Cardiac muscle cell (in vitro differentiated cells and primary cell): ENCODE results near the gene MYOM1. TPM values are rescaled to one million over a fixed set of nuclear protein-coding genes. Genes with fewer than 3 reads are reported as not detected.
A peak's percentile ranks its signal among the peaks of the same experiment; 100 is the strongest.

Source experiments
- DNase-seq, 2 donors: peaks; one replicate each; pipeline versions ENCODE4 v3.0.0 to v3.0.0-alpha.2; 2010 to 2017; ENCODE audit warnings: low read depth in 1 of 2, low spot score in 1 of 2
- H3K27ac ChIP-seq: fragments of 200-600 bp; sonication (generic); 2 replicates; pipeline ENCODE4 v1.5.1; 2016
- H3K27me3 ChIP-seq: fragments of 200-600 bp; sonication (generic); 2 replicates; pipeline ENCODE4 v1.6.0; 2016; ENCODE audit warnings: control low read depth
- H3K36me3 ChIP-seq: fragments of 200-600 bp; sonication (generic); 2 replicates; pipeline ENCODE4 v1.5.1; 2016; ENCODE audit warnings: control low read depth
- H3K4me1 ChIP-seq: fragments of 200-600 bp; sonication (generic); 2 replicates; pipeline ENCODE4 v1.8.1; 2017; ENCODE audit warnings: low read depth, mild to moderate bottlenecking, mixed run types
- H3K4me3 ChIP-seq: fragments of 200-600 bp; sonication (generic); 2 replicates; pipeline ENCODE4 v1.5.1; 2016; ENCODE audit warnings: mild to moderate bottlenecking
- H3K9me3 ChIP-seq: fragments of 200-600 bp; sonication (generic); 2 replicates; pipeline ENCODE4 v1.5.1; 2017; ENCODE audit warnings: low read depth, mild to moderate bottlenecking, control low read depth
- polyA plus RNA-seq: library from polyadenylated mRNA; unstranded; fragments of >200 nt; fragmentation: Nextera tagmentation; extraction: Ambion mirVana; gene quantifications from 2 replicates; pipeline ENCODE4 v1.2.1, GENCODE V29; 2016
- total RNA-seq: library from RNA; depleted of rRNA; stranded (reverse); fragments of >200 nt; gene quantifications from 2 replicates; pipeline ENCODE4 v1.2.3, GENCODE V29; 2016
- TF ChIP-seq, protein P1 (sequence below): IDR thresholded peaks from 2 replicates; pipeline ENCODE4 v1.5.1; 2012; ENCODE audit warnings: low read depth, mild to moderate bottlenecking, low read length

MYOM1 gene
- total and polyA plus RNA-seq, 2 experiments from 2014 or later, result 194 to 219 TPM

GRCh38 chr18:3230401-3231334 lies 10.9 kb upstream of the MYOM1 start:
- Histone ChIP-seq H3K27me3 (no peaks in the 10 kb centered on the region), H3K27ac (no peak overlapping the region), H3K4me1 (peaks cover 14% of the 10 kb centered on the region), H3K4me3 (no peak overlapping the region), H3K9me3 (no peaks in the 10 kb centered on the region), H3K36me3 (no peaks in the 10 kb centered on the region)
- TF ChIP-seq, protein P1, sequence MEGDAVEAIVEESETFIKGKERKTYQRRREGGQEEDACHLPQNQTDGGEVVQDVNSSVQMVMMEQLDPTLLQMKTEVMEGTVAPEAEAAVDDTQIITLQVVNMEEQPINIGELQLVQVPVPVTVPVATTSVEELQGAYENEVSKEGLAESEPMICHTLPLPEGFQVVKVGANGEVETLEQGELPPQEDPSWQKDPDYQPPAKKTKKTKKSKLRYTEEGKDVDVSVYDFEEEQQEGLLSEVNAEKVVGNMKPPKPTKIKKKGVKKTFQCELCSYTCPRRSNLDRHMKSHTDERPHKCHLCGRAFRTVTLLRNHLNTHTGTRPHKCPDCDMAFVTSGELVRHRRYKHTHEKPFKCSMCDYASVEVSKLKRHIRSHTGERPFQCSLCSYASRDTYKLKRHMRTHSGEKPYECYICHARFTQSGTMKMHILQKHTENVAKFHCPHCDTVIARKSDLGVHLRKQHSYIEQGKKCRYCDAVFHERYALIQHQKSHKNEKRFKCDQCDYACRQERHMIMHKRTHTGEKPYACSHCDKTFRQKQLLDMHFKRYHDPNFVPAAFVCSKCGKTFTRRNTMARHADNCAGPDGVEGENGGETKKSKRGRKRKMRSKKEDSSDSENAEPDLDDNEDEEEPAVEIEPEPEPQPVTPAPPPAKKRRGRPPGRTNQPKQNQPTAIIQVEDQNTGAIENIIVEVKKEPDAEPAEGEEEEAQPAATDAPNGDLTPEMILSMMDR, result no peak
- peak in 1 of 2 donors; percentile 44 for DNase-seq

DNA sequence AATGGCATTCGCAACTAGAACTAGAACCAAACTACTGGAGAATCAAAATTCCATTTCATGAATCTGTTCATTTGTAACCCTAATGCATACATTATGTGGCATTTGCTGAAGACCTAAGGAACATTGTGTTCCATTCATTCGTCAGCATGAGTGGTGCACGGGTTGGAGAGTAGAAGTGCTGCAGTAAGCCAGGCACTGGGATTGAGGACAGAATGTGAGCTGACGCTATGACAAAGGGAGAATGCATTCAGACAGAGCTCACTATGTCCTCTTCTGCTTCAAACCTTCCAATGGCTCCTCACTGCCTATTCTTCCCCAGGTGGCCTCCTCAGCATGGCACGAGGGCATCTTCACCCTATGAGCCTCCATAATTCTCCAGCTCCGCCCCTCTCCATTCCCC lies 6.3 kb upstream of the MYOM1 start:
- Histone ChIP-seq H3K4me3 (no peak overlapping the region), H3K4me1 (peaks cover 14% of the 10 kb centered on the region), H3K36me3 (no peaks in the 10 kb centered on the region), H3K9me3 (no peaks in the 10 kb centered on the region), H3K27me3 (no peaks in the 10 kb centered on the region), H3K27ac (no peak overlapping the region)
- TF ChIP-seq, protein P1, result no peak
- DNase-seq, result no peak

DNA sequence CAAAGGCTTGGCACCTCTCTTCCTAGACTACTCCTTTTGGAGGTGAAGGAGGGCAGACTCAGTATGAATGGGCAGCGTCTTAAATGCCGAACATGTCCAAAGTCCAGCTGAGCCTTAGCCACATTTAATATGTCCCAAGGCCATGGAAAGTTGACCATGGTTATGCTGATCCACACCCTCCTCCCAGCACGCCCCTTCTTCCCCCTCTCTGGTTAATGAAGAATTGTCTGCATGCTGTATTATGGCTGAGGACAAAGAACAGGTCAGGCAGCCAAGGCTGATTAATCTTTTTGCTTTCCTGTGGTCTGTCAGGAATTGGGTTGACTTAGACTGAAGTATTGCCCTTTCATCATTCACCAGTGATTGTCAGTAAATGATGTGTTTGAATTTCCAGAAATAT lies 5.8 kb upstream of the MYOM1 start:
- TF ChIP-seq, protein P1, result no peak
- H3K27me3 ChIP-seq, result no peaks in the 10 kb centered on the region
- DNase-seq, result no peak
- H3K27ac ChIP-seq, result no peak overlapping the region
- no peaks in the 10 kb centered on the region for H3K9me3 ChIP-seq
- H3K4me1 ChIP-seq, result peaks cover 17% of the 10 kb centered on the region
- H3K4me3 ChIP-seq, result no peak overlapping the region
- no peaks in the 10 kb centered on the region for H3K36me3 ChIP-seq

- no peak overlapping the region for H3K4me3 ChIP-seq
- H3K9me3 ChIP-seq, result no peaks in the 10 kb centered on the region
- no peaks in the 10 kb centered on the region for H3K27me3 ChIP-seq
- H3K36me3 ChIP-seq, result no peaks in the 10 kb centered on the region
- TF ChIP-seq, protein P1, result no peak
- H3K4me1 ChIP-seq, result peaks cover 23% of the 10 kb centered on the region
- no peak for DNase-seq
- H3K27ac ChIP-seq, result no peak overlapping the region
These were observed 4.5 kb upstream of the MYOM1 start for GRCh38 chr18:3224223-3224622.

GRCh38 chr18:3223356-3223755 lies 3.6 kb upstream of the MYOM1 start:
- Histone ChIP-seq H3K27ac (no peak overlapping the region), H3K4me1 (peaks cover 16% of the 10 kb centered on the region), H3K27me3 (no peaks in the 10 kb centered on the region), H3K4me3 (no peak overlapping the region), H3K36me3 (no peaks in the 10 kb centered on the region), H3K9me3 (no peaks in the 10 kb centered on the region)
- TF ChIP-seq, protein P1, result no peak
- no peak for DNase-seq
